GM21786 (cell line): ENCODE data around the gene TOE1.

Experiments used
- ATAC-seq: cut with Tn5 transposase; IDR thresholded peaks from one replicate; pipeline ENCODE4 v1.9.1; 2021; ENCODE audit not compliant: unreplicated experiment

TOE1 gene

GRCh38 chr1:45326627-45327623 is 13.0 kb upstream of the TOE1 start, which contains the start of gene HPDL:
HPDL (plus strand) TSS chr1:45326895; CDS start chr1:45327149, 254 bp downstream.
- peak; percentile 51 for ATAC-seq

- ATAC-seq: no peak
Measured at GRCh38 chr1:45327644-45328515, 12.1 kb upstream of the TOE1 start.

GRCh38 chr1:45328680-45329079 is 11.3 kb upstream of the TOE1 start:
- no peak for ATAC-seq

- ATAC-seq: no peak
Measured at GRCh38 chr1:45329445-45329844, 10.5 kb upstream of the TOE1 start.

GRCh38 chr1:45331436-45332345 is 8.3 kb upstream of the TOE1 start:
- no peak for ATAC-seq

DNA sequence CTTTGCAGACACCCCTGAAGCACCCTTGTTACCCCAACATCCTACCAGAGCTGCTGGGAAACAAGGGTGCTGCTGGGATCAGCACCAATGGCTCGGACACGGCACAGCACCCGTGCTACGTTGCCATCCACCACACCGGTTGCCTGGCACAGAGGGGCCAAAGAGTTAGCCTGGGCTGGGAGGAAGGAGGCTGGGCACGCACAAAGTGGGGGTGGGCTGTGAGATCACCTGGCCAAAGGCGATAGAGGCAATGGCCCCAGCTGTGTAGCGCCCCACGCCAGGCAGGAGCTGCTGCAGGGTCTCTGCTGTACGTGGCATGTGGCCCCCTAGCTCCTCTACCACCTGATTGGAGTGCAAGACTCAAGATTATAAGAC is 7.6 kb upstream of the TOE1 start:
- no peak for ATAC-seq

GRCh38 chr1:45334308-45335245 is 5.4 kb upstream of the TOE1 start:
- no peak for ATAC-seq

DNA sequence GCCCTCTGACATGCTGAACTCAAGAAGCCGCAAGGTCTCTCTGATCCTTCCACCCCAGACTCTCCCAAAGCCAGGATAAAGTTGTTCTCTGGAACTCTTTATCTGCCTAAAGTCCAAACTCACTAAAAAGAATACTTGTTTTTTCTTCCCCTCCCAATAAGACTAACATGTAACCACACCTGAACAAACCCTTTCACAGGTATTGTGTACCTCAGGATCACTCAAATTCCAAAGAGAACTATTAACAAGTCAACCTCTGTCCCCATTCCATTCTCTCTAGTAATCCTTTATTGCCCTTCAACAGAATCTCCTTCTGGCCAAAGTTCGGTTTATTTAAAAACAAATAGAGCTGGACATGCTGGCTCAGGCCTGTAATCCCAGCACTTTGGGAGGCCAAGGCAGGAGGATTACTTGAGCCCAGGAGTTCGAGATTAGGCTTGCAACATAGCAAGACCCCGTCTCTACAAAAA is 4.1 kb upstream of the TOE1 start:
- no peak for ATAC-seq

- ATAC-seq: no peak
Measured at GRCh38 chr1:45337630-45338325, 2.2 kb upstream of the TOE1 start.

- ATAC-seq: no peak
Measured at GRCh38 chr1:45340816-45341466, 971 bp downstream of the TOE1 start.

DNA sequence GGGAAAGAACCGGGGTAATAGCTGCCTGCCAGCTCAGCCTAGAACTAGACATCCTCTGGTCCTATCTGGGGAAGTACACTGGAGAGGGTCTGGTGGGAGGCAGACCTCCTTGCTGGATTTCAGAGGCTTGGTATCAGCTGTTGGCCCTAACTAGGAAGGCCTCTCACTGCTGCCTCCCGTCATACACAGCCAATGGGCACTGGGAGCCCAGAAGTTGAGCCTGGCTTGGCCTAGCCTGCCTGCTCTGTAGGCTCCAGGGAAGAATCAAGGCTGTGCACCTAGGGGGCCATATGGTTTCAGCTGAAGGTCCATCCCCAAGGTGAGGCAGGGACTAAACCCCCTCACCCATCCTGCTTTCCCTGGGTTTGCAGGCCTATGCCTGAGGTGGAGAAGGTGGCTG is 4.5 kb downstream of the TOE1 start:
- ATAC-seq: no peak

GRCh38 chr1:45345014-45345413 is 5.0 kb downstream of the TOE1 start:
- no peak for ATAC-seq

GRCh38 chr1:45346473-45346872 is 6.5 kb downstream of the TOE1 start:
- ATAC-seq: no peak

GRCh38 chr1:45348020-45348419 is 8.1 kb downstream of the TOE1 start:
- ATAC-seq: no peak

DNA sequence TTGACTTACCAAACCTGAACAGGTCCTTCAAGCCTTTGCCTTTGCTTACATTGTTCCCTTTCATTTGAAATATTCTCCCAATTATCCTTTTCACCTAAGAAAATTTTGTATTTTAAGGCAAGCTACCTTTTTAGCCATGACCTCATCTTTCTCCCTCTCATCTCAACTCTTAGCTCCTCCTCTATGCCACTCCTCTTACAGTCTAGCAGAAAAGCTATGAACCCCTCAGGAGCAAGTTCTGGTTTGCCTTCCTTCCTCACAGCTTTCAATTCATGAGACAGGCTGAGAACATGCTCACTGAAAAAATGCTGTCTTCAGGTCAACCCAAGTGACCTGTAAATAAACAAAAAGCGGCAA is 8.6 kb downstream of the TOE1 start:
- ATAC-seq: no peak

DNA sequence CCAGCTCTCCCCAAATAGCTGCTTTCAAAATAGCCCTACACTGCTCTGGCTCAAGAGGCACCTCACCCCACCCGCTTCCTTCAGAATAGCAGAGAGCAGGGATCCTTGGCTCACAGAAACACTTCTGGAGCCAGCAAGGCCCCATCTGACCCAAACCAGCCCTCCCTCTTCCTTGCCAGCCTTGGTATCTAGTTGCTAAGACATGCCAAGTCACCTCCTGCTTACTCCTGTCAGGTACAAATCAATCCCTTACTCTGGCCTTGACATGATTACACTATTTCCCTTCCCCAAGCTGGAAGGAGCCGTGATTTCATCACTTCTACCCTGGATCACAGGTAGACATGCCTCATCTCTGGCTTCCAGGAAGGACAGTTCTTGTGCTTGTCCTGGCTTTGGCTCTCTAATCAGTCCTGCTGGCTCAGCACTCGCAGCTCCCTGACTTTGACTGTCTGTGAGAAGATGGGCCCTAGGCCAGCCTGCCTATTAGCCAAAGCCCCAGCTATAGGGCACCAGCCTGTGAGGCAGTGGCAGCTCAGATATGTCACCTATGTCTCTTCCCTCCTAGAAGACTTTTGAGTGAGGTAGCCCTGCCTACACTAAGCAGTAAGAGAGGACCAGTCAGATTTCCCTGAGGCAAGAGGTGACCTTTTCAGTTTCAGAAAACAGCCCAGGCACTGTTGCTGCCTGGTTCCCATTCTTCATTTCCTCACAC is 9.2 kb downstream of the TOE1 start:
- no peak for ATAC-seq

- no peak for ATAC-seq
Measured at GRCh38 chr1:45351508-45351907, 11.5 kb downstream of the TOE1 start.

DNA sequence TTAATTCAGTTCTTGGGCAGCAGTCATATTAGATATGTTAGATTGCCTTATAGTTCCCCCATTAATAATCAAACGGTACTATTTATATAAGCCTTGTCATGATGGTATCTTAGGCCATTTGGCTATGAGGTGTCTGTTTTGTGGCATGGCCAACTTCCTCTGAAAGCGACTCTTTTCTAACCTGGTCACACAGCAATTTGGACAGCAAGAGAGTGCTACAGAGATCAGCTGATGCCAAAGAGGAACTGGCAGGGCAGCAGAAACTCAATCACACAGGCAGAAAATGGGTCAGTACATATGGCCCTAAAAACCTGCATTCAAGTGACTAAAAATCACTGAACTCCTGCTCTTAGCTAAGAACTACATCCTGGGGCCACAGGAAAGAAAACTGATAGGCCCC is 13.7 kb downstream of the TOE1 start:
- ATAC-seq: no peak
